Measurements from ENCODE around the gene DCAF4.

DCAF4 gene

GRCh38 chr14:72986857-72987256 is 60.6 kb downstream of the DCAF4 start (continued):
- TF ChIP-seq TSHZ2 (CRISPR knock-in tag; IDR thresholded peaks at IDR 0.05) (no peak), ZFP30 (CRISPR knock-in tag; IDR thresholded peaks at IDR 0.05) (no peak), ZFP3 (CRISPR knock-in tag; IDR thresholded peaks at IDR 0.05) (no peak), ISL1 (CRISPR knock-in tag; IDR thresholded peaks at IDR 0.05) (no peak), ZNF565 (CRISPR knock-in tag; conservative IDR thresholded peaks at IDR 0.05; ENCODE audit: low read depth) (no peak), ARNTL (CRISPR knock-in tag; IDR thresholded peaks at IDR 0.05; ENCODE audit: borderline replicate concordance, low read depth) (no peak), ZNF70 (CRISPR knock-in tag; IDR thresholded peaks at IDR 0.05) (no peak), TCF4 (CRISPR knock-in tag; IDR thresholded peaks at IDR 0.05; ENCODE audit: borderline replicate concordance) (no peak), ZC3H10 (CRISPR knock-in tag; IDR thresholded peaks at IDR 0.05) (no peak), PATZ1 (CRISPR knock-in tag; IDR thresholded peaks at IDR 0.05; ENCODE audit: borderline replicate concordance) (no peak), CSDC2 (CRISPR knock-in tag; IDR thresholded peaks at IDR 0.05) (no peak), SNAI2 (CRISPR knock-in tag; IDR thresholded peaks at IDR 0.05) (no peak), BACH2 (CRISPR knock-in tag; IDR thresholded peaks at IDR 0.05; ENCODE audit: borderline replicate concordance) (no peak), RARB (CRISPR knock-in tag; IDR thresholded peaks at IDR 0.05) (no peak)

DNA sequence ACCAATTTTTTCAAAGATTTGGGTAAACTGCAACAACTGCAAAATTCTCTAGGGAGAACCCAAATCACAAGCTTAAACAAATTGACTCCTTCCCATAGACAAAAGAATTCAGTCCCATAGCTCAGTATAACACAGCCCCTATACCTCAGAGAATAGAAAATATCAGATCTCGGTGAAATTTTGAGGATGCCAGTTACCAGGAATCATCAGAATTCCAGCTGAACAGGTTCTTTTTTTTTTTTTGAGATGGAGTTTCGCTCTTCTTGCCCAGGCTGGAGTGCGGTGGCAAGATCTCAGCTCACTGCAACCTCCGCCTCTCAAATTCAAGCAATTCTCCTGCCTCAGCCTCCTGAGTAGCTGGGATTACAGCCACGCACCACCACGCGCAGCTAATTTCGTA is 63.9 kb downstream of the DCAF4 start:
- TF ChIP-seq TCF4 (CRISPR knock-in tag; IDR thresholded peaks at IDR 0.05; ENCODE audit: borderline replicate concordance), result no peak
- TF ChIP-seq CSDC2 (CRISPR knock-in tag; IDR thresholded peaks at IDR 0.05), result no peak
- no peak for TF ChIP-seq ZFP30 (CRISPR knock-in tag; IDR thresholded peaks at IDR 0.05)
- TF ChIP-seq ESRRG (CRISPR knock-in tag; IDR thresholded peaks at IDR 0.05), result no peak
- no peak for TF ChIP-seq ZC3H10 (CRISPR knock-in tag; IDR thresholded peaks at IDR 0.05)
- no peak for TF ChIP-seq TSHZ2 (CRISPR knock-in tag; IDR thresholded peaks at IDR 0.05)
- TF ChIP-seq SNAI2 (CRISPR knock-in tag; IDR thresholded peaks at IDR 0.05), result no peak
- TF ChIP-seq POU6F1 (CRISPR knock-in tag; IDR thresholded peaks at IDR 0.05; ENCODE audit: borderline replicate concordance, low read depth), result no peak
- TF ChIP-seq RARB (CRISPR knock-in tag; IDR thresholded peaks at IDR 0.05), result no peak
- TF ChIP-seq ZNF8 (CRISPR knock-in tag; IDR thresholded peaks at IDR 0.05), result no peak
- no peak for TF ChIP-seq BACH2 (CRISPR knock-in tag; IDR thresholded peaks at IDR 0.05; ENCODE audit: borderline replicate concordance)
- TF ChIP-seq TOX (CRISPR knock-in tag; IDR thresholded peaks at IDR 0.05; ENCODE audit: borderline replicate concordance), result no peak
- TF ChIP-seq PPARA (CRISPR knock-in tag; IDR thresholded peaks at IDR 0.05; ENCODE audit: borderline replicate concordance), result no peak
- TF ChIP-seq CREB5 (CRISPR knock-in tag; IDR thresholded peaks at IDR 0.05; ENCODE audit: low read depth), result no peak
- no peak for TF ChIP-seq PATZ1 (CRISPR knock-in tag; IDR thresholded peaks at IDR 0.05; ENCODE audit: borderline replicate concordance)
- no peak for ATAC-seq
